Lung (tissue), 12 donors: ENCODE results near the gene BTBD19. TPM values are rescaled to one million over a fixed set of nuclear protein-coding genes. Genes with fewer than 3 reads are reported as not detected.

Experiments used
- ATAC-seq: fragments of 200-7000 bp; cut with Tn5 transposase; one replicate; pipeline ENCODE4 v1.9.1; 2020; ENCODE audit warnings: moderate number of reproducible peaks; ENCODE audit not compliant: insufficient read depth, low FRiP score
- DNase-seq, 3 donors: peaks; one replicate each; pipeline ENCODE4 v3.0.0-alpha.2; 2013 to 2017
- H3K27ac ChIP-seq, 2 donors: one replicate each; pipeline ENCODE4 v1.5.1; 2013; ENCODE audit warnings: mild to moderate bottlenecking in 2 of 2, moderate library complexity in 2 of 2, control low read depth in 1 of 2, inconsistent platforms in 1 of 2, low read depth in 1 of 2, low read length in 1 of 2
- H3K27me3 ChIP-seq, 3 donors: one replicate each; pipeline ENCODE4 v1.5.1; 2013; ENCODE audit warnings: low read length in 2 of 3; ENCODE audit not compliant: control insufficient read depth in 3 of 3, insufficient read depth in 3 of 3
- H3K36me3 ChIP-seq, 4 donors: one replicate each; pipeline ENCODE4 v1.5.1; 2013; ENCODE audit warnings: low read length in 4 of 4, mild to moderate bottlenecking in 1 of 4, moderate library complexity in 1 of 4; ENCODE audit not compliant: control insufficient read depth in 4 of 4, insufficient read depth in 4 of 4
- H3K4me1 ChIP-seq, 5 donors: one replicate each; pipeline ENCODE4 v1.5.1; 2013; ENCODE audit warnings: low read length in 5 of 5, mild to moderate bottlenecking in 2 of 5, moderate library complexity in 1 of 5; ENCODE audit not compliant: control insufficient read depth in 5 of 5, insufficient read depth in 5 of 5
- H3K4me3 ChIP-seq: one replicate; pipeline ENCODE4 v1.5.1; 2013; ENCODE audit warnings: mild to moderate bottlenecking, control low read depth, moderate library complexity
- H3K9ac ChIP-seq, 2 donors: one replicate each; pipeline ENCODE4 v1.5.1; 2013; ENCODE audit warnings: low read length in 2 of 2, control low read depth in 1 of 2; ENCODE audit not compliant: insufficient read depth in 1 of 2
- H3K9me3 ChIP-seq, 4 donors: one replicate each; pipeline ENCODE4 v1.5.1; 2013; ENCODE audit warnings: low read length in 3 of 4, mild to moderate bottlenecking in 1 of 4, moderate library complexity in 1 of 4; ENCODE audit not compliant: control insufficient read depth in 4 of 4, insufficient read depth in 3 of 4
- CTCF ChIP-seq: IDR thresholded peaks from 2 replicates; pipeline ENCODE4 v1.5.1; 2012; ENCODE audit warnings: mild to moderate bottlenecking; ENCODE audit errors: control extremely low read depth, extremely low read depth
- WGBS, 2 donors: extraction: QIAGEN DNeasy Blood & Tissue Kit; methylation state at CpG; one replicate each; pipeline ENCODE4 v1.1.7; 2013; 5-methylcytosine and 5-hydroxymethylcytosine counted together
- polyA plus RNA-seq, 2 donors: library from polyadenylated mRNA; stranded (reverse); fragments of 200-250 nt; gene quantifications; one replicate each; pipeline ENCODE4 v1.2.1, GENCODE V29; 2013
- total RNA-seq, 2 donors: library from RNA; depleted of rRNA in 1 of 2; stranded (reverse); fragments of >200 nt in 1 of 2; gene quantifications; one replicate each; pipeline ENCODE4 v1.2.1, GENCODE V29; 2014 to 2021
- donor health status: control.
- donor health status: control.
- donor health status: Bipolar disorder and iron deficiency.
- donor health status: healthy.
- donor health status: DM: yes; HTN: yes; CAD: no.

The BTBD19 gene
- total and polyA plus RNA-seq, 4 donors, result 5.6 to 20.0 (median 10.4) TPM

- Histone ChIP-seq H3K4me3 (peak overlapping the region; percentile 38), H3K4me1 (peaks cover 7 to 41% (median 14%) of the 10 kb centered on the region in 5 donors), H3K36me3 (peaks cover 2 to 39% (median 10%) of the 10 kb centered on the region in 4 donors), H3K9ac (no peak overlapping the region), H3K9me3 (no peaks in the 10 kb centered on the region), H3K27ac (peak overlapping the region in 1 of 2 donors; percentile 72), H3K27me3 (no peaks in the 10 kb centered on the region)
- DNase-seq (no peak), ATAC-seq (no peak)
- TF ChIP-seq CTCF, result no peak
- 83 to 92% methylated on average over 13 of the region's 13 CpGs for WGBS, 2 donors
These were observed 5.8 kb upstream of the BTBD19 start for GRCh38 chr1:44802306-44803061.

- no peak for TF ChIP-seq CTCF
- Histone ChIP-seq H3K9ac (no peak overlapping the region), H3K27me3 (no peaks in the 10 kb centered on the region), H3K36me3 (peaks cover 2 to 39% (median 10%) of the 10 kb centered on the region in 4 donors), H3K9me3 (no peaks in the 10 kb centered on the region), H3K4me3 (no peak overlapping the region), H3K27ac (peak overlapping the region in 1 of 2 donors; percentile 72), H3K4me1 (peaks cover 7 to 43% (median 18%) of the 10 kb centered on the region in 5 donors)
- 89 to 91% methylated on average over 9 of the region's 9 CpGs for WGBS, 2 donors
- DNase-seq (no peak), ATAC-seq (no peak)
These were observed 5.3 kb upstream of the BTBD19 start for GRCh38 chr1:44803062-44803311.

- H3K36me3 ChIP-seq, result peaks cover 2 to 39% (median 10%) of the 10 kb centered on the region in 4 donors
- no peaks in the 10 kb centered on the region for H3K9me3 ChIP-seq
- H3K4me1 ChIP-seq, result peaks cover 7 to 48% (median 21%) of the 10 kb centered on the region in 5 donors
- WGBS, 2 donors, result 88 to 94% methylated on average over 13 of the region's 13 CpGs
- H3K4me3 ChIP-seq, result no peak overlapping the region
- ATAC-seq, result no peak
- no peak for TF ChIP-seq CTCF
- no peak for DNase-seq
- H3K9ac ChIP-seq, result no peak overlapping the region
- H3K27ac ChIP-seq, result peak overlapping the region in 1 of 2 donors; percentile 72
- H3K27me3 ChIP-seq, result no peaks in the 10 kb centered on the region
These were observed 4.8 kb upstream of the BTBD19 start for GRCh38 chr1:44803312-44804095.
